PFSK-1 (cell line): Measurements from ENCODE around the gene DNAH9.

Experiments used
- FOXP2 ChIP-seq: optimal IDR thresholded peaks from 2 replicates; pipeline ENCODE3; 2011; ENCODE audit warnings: borderline replicate concordance, control low read depth, inconsistent platforms; ENCODE audit not compliant: insufficient read depth; ENCODE audit errors: extremely low read length, extremely low read depth
- POLR2AphosphoS5 ChIP-seq: IDR thresholded peaks from 2 replicates; pipeline ENCODE4 v1.6.1; 2012; ENCODE audit warnings: low read depth, mild to moderate bottlenecking, control low read depth, low read length, moderate library complexity
- SIN3A ChIP-seq: IDR thresholded peaks from 2 replicates; pipeline ENCODE4 v1.6.1; 2012; ENCODE audit warnings: mild to moderate bottlenecking, low read length, moderate library complexity, borderline replicate concordance; ENCODE audit not compliant: insufficient read depth
- TAF1 ChIP-seq: IDR thresholded peaks from 2 replicates; pipeline ENCODE4 v1.6.1; 2012; ENCODE audit warnings: low read length, control low read depth, borderline replicate concordance; ENCODE audit not compliant: insufficient read depth
- TF ChIP-seq, protein P1 (sequence below), 2 experiments: IDR thresholded peaks; 2 replicates each; pipeline versions ENCODE4 v1.6.1 to v1.8.0; 2011 to 2012; ENCODE audit warnings: low read depth in 2 of 2, low read length in 2 of 2, control low read depth in 1 of 2, inconsistent platforms in 1 of 2, mild to moderate bottlenecking in 1 of 2, moderate library complexity in 1 of 2; ENCODE audit not compliant: insufficient read depth in 1 of 2

DNA sequence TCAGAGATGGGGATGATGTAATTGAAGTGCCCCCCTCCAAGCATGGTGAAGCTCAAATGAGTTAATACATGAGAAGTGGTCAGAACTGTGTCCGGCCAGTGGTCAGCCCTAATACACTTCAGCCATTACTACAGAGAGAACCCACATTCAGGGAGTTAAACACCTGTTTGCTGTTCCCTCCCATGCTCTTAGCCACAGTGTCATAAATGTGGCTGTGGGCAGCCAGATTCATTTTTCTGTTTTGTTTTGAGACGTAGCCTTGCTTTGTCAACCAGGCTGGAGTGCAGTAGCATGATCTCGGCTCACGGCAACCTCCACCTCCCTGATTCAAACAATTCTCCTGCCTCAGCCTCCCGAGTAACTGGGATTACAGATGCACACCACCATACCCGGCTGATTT lies 139.9 kb downstream of the DNAH9 start:
- TF ChIP-seq, protein P1, sequence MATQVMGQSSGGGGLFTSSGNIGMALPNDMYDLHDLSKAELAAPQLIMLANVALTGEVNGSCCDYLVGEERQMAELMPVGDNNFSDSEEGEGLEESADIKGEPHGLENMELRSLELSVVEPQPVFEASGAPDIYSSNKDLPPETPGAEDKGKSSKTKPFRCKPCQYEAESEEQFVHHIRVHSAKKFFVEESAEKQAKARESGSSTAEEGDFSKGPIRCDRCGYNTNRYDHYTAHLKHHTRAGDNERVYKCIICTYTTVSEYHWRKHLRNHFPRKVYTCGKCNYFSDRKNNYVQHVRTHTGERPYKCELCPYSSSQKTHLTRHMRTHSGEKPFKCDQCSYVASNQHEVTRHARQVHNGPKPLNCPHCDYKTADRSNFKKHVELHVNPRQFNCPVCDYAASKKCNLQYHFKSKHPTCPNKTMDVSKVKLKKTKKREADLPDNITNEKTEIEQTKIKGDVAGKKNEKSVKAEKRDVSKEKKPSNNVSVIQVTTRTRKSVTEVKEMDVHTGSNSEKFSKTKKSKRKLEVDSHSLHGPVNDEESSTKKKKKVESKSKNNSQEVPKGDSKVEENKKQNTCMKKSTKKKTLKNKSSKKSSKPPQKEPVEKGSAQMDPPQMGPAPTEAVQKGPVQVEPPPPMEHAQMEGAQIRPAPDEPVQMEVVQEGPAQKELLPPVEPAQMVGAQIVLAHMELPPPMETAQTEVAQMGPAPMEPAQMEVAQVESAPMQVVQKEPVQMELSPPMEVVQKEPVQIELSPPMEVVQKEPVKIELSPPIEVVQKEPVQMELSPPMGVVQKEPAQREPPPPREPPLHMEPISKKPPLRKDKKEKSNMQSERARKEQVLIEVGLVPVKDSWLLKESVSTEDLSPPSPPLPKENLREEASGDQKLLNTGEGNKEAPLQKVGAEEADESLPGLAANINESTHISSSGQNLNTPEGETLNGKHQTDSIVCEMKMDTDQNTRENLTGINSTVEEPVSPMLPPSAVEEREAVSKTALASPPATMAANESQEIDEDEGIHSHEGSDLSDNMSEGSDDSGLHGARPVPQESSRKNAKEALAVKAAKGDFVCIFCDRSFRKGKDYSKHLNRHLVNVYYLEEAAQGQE (IDR thresholded peaks at IDR 0.05; ENCODE audit: insufficient read depth in 1 of 2, low read depth in 2 of 2, low read length in 2 of 2), result no peak
- TF ChIP-seq POLR2AphosphoS5, result no peak
- TF ChIP-seq TAF1, result no peak
- no peak for TF ChIP-seq FOXP2
- TF ChIP-seq SIN3A, result no peak
